ENCODE data around the gene TEKT2.
A peak's percentile ranks its signal among the peaks of the same experiment; 100 is the strongest.

TEKT2 gene

DNA sequence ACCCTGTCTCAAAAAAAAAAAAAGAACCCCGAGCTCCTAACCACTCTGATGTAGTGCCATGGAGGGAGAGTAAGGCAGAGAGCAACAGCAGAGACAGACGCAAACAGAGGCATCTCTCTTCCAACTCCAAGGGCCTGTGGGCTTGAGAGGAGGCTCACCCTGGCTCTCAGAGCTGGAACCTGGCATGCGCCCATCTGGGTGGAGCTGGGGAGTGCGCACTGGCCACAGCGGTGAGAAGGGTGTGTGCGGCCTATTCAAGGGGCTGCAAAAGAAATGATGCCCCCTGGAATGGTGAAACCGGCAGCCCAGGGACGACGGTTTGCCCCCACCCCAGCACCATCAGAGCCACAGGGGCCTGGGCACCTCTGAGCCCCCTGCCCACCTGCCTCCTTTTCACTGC lies 23.5 kb downstream of the TEKT2 start:
- no peak for DNase-seq
- no peaks in the 10 kb centered on the region for H3K9me3 Mint-ChIP-seq
- no peaks in the 10 kb centered on the region for H3K36me3 Mint-ChIP-seq
- CTCF ChIA-PET, result interaction anchor here (1.0 to 9.3 kb wide), 4 partner anchors 12 to 53 kb away, joined by 4 to 127 read pairs (median 6); no protein-coding TSS in a partner anchor
- H3K27ac Mint-ChIP-seq, result no peak overlapping the region
- H3K4me1 Mint-ChIP-seq, result peaks cover 31% of the 10 kb centered on the region
- no peak overlapping the region for H3K4me3 Mint-ChIP-seq
- peaks cover 10% of the 10 kb centered on the region for H3K27me3 Mint-ChIP-seq

DNA sequence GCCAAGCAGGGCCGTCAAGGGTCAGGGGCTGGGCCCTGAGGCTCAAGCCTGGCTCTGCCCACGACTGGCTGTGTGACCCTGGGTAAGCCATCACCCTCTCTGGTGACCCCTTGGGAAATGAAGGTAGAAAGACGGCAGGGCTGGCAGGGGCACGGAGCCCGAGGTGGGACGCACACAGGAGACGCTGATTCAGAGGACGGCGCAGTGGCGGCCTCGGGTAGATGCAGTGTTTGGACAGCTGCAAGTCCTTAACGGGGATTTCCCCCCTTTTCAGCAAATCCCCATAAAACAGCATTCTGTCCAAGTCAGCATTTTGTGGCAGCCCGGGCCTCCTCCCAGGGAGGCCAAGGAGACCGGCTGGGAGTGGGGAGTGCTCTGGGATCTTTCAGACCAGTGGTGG lies 24.4 kb downstream of the TEKT2 start:
- H3K4me3 Mint-ChIP-seq, result no peak overlapping the region
- no peaks in the 10 kb centered on the region for H3K36me3 Mint-ChIP-seq
- no peak for DNase-seq
- peaks cover 10% of the 10 kb centered on the region for H3K27me3 Mint-ChIP-seq
- no peaks in the 10 kb centered on the region for H3K9me3 Mint-ChIP-seq
- CTCF ChIA-PET, result interaction anchor here (1.4 kb wide), 1 partner anchor 25 kb away, joined by 8 read pairs; no protein-coding TSS in a partner anchor
- peaks cover 31% of the 10 kb centered on the region for H3K4me1 Mint-ChIP-seq
- H3K27ac Mint-ChIP-seq, result peak overlapping the region; percentile 79

DNA sequence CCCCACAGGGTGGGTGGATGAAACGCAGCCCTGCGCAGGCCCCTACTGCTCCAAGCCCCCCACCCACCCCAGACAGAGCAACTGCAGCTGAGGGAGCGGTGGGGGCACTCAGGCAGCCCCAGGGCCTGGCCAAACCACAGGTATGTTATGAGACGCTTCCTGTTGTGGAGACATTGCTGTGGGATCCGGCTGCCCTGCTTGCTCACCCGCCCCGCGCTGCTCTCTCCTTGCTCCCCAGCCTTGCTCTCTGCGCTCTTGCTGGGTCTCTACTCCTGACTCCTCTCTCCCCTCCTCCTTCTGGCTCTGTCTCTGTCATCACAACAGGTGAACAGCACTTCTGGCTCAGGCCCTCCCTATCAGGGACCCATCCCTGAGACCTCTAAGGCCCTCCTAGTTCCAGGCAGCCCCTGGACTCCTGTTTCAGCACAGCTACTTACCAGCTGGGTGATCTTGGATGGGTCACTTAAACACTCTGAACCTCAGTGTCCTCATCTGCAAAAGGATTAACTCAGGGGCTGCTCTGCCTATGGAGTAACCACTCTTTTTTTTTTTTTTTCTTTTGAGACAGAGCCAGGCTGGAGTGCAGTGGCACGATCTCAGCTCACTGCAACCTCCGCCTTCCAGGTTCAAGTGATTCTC lies 25.3 kb downstream of the TEKT2 start:
- Mint-ChIP-seq H3K4me1 (peaks cover 31% of the 10 kb centered on the region), H3K36me3 (no peaks in the 10 kb centered on the region), H3K27me3 (peaks cover 10% of the 10 kb centered on the region), H3K9me3 (no peaks in the 10 kb centered on the region), H3K27ac (peak overlapping the region; percentile 36), H3K4me3 (no peak overlapping the region)
- DNase-seq, result peak; percentile 73
- CTCF ChIA-PET, result interaction anchor here (1.2 to 1.3 kb wide), 2 partner anchors 26 to 40 kb away, joined by 4 read pairs; partner anchors contain the start of gene TRAPPC3

DNA sequence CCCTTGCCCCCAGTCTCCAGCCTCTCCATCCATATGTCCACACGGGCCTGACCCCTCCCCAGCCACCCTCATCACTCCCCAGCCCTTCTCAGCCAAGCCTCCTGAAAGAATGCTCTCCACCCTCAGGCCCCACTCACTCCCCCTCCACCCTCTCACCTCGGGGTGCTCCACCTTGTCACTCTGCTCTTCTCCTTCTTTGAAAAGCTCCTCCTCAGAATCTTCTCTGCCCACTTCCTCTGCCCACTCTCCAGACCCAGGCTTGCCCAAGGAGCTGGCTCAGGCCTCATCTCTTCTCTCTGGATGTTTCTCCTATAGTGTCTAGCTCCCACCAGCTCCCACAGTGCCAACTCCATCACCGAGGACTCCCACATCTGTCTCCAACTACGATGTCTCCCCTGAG lies 27.3 kb downstream of the TEKT2 start:
- Mint-ChIP-seq H3K36me3 (no peaks in the 10 kb centered on the region), H3K9me3 (no peaks in the 10 kb centered on the region), H3K27ac (no peak overlapping the region), H3K27me3 (peaks cover 10% of the 10 kb centered on the region), H3K4me1 (peaks cover 31% of the 10 kb centered on the region), H3K4me3 (no peak overlapping the region)
- DNase-seq, result no peak
- CTCF ChIA-PET, result interaction anchor here (0.6 to 0.8 kb wide), 3 partner anchors 23 to 301 kb away, joined by 3 to 4 read pairs (median 4); no protein-coding TSS in a partner anchor

DNA sequence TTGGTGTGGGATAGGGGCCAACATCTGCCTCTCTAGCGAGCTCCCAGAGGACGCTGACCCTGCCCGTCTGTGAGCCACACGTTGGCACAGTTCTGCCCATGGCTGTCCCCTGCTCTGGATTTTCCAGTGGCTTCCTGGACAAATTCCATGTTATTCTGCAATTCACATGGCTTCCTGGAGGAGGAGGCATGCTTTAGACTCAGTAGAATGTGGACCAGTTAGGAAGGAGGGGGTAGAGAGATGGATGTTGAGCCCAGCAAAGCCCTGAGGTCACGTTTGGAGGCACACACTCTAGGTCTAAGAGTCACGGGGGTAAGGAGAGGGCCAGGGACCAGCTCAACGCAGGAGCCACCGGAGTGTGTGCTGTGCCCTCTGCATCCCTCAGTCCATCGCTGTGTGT lies 28.9 kb downstream of the TEKT2 start:
- Mint-ChIP-seq H3K36me3 (no peaks in the 10 kb centered on the region), H3K27ac (no peak overlapping the region), H3K9me3 (no peaks in the 10 kb centered on the region), H3K4me3 (no peak overlapping the region), H3K27me3 (peaks cover 21% of the 10 kb centered on the region), H3K4me1 (peaks cover 31% of the 10 kb centered on the region)
- CTCF ChIA-PET, result interaction anchor here (1.4 kb wide), 1 partner anchor 22 kb away, joined by 5 read pairs; no protein-coding TSS in a partner anchor
- DNase-seq, result no peak

DNA sequence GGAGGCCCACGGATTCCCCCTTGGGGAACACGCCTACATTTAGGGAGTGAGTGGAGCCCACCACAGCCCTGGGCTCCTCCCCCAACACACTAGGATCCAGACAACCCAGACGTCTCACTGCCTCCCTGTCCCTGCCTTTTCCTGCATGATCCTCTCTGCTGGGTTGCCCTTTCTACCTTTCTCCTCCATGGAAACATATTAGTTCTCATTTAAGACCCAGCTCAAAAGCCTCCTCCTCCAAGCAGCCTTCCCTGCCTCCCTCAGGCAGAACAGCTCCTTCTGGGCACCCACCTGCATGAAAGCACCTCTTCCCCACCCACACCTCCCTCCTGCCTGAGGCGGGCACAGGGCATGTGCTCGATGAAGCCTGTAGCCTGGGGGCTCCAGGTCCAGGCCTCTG lies 30.5 kb downstream of the TEKT2 start:
- Mint-ChIP-seq H3K4me1 (peaks cover 19% of the 10 kb centered on the region), H3K27ac (no peak overlapping the region), H3K4me3 (no peak overlapping the region), H3K36me3 (no peaks in the 10 kb centered on the region), H3K27me3 (peaks cover 27% of the 10 kb centered on the region), H3K9me3 (no peaks in the 10 kb centered on the region)
- no peak for DNase-seq
- CTCF ChIA-PET, result interaction anchor here (1.3 kb wide), 1 partner anchor 12 kb away, joined by 3 read pairs; no protein-coding TSS in a partner anchor

DNA sequence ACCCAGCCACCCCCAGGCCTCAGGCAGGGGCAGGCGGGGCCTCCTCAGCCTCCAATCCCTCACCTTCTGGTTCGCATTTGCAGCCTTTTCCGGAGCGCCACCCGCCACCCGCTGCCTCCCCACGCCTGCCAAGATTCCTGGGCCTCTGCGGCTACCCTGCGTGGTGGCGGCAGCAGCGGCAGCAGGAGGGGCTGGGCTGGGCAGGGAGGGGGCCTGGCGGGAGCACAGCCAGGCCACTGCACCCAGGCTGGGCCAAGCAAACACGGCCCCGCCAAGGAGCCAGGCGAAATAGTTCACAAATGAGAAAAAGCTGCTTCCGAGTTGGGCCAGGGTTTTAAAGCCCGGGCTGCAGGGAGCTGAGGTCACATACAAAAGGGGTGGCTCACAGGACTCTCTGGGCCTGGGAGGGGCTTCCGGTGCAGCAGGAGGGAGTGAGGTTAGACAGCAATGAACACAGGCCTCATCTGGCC lies 31.3 kb downstream of the TEKT2 start:
- CTCF ChIA-PET, result interaction anchor here (1.0 to 1.3 kb wide), 2 partner anchors 12 to 15 kb away, joined by 3 to 4 read pairs; no protein-coding TSS in a partner anchor
- no peak for DNase-seq
- H3K27ac Mint-ChIP-seq, result no peak overlapping the region

DNA sequence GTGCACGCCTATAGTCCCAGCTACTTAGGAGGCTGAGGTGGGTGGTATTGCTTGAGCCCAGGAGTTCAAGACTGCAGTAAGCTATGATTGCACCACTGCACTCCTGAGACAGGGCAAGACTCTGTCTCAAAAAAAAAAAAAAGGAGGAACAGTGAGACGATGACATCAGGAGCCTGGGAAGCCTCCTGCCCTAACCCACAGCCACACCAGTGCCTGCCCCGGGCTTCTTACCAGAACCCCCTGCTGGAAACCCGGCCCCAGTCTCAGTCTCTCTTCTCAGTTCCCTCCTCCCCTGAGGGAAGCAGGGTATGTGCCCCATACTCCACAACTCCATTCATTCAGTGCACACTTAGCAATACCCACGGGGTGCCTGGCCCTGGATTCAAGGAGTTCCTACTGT lies 32.0 kb downstream of the TEKT2 start:
- CTCF ChIA-PET, result interaction anchor here (0.7 to 1.0 kb wide), 2 partner anchors 16 to 67 kb away, joined by 3 to 4 read pairs; no protein-coding TSS in a partner anchor
- peaks cover 31% of the 10 kb centered on the region for H3K27me3 Mint-ChIP-seq
- DNase-seq, result no peak
- H3K36me3 Mint-ChIP-seq, result no peaks in the 10 kb centered on the region
- no peak overlapping the region for H3K27ac Mint-ChIP-seq
- no peaks in the 10 kb centered on the region for H3K9me3 Mint-ChIP-seq
- H3K4me1 Mint-ChIP-seq, result peaks cover 8% of the 10 kb centered on the region
- H3K4me3 Mint-ChIP-seq, result no peak overlapping the region

More for the DNA sequence above, 31.3 kb downstream of the TEKT2 start:
- Mint-ChIP-seq H3K36me3 (no peaks in the 10 kb centered on the region), H3K4me3 (no peak overlapping the region), H3K9me3 (no peaks in the 10 kb centered on the region), H3K27me3 (peaks cover 33% of the 10 kb centered on the region), H3K4me1 (peaks cover 12% of the 10 kb centered on the region)

DNA sequence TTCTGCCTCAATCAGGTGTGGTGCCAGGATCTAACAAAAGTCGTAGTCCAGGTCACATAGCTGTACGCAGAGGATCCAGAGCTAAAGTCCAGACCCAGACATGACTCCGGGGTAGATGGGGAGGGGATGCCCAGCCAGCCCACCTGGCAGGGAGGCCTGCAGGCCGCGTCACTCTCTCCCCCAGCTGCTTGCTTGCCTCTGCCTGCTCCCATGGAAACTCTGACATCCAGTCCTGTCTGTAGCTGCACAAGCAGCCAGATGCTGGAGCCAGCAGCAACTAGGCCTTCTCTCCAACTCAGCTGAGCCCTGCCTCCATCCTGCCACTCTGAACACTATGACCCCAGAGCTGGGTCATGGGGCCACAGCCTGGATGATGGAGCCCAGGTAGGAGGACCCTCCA lies 33.0 kb downstream of the TEKT2 start:
- Mint-ChIP-seq H3K4me1 (no peaks in the 10 kb centered on the region), H3K27ac (no peak overlapping the region), H3K4me3 (no peak overlapping the region), H3K9me3 (no peaks in the 10 kb centered on the region), H3K36me3 (no peaks in the 10 kb centered on the region), H3K27me3 (peaks cover 33% of the 10 kb centered on the region)
- DNase-seq, result no peak
- CTCF ChIA-PET, result interaction anchor here (0.8 to 2.8 kb wide), 4 partner anchors 12 to 71 kb away, joined by 3 to 12 read pairs (median 3); no protein-coding TSS in a partner anchor

DNA sequence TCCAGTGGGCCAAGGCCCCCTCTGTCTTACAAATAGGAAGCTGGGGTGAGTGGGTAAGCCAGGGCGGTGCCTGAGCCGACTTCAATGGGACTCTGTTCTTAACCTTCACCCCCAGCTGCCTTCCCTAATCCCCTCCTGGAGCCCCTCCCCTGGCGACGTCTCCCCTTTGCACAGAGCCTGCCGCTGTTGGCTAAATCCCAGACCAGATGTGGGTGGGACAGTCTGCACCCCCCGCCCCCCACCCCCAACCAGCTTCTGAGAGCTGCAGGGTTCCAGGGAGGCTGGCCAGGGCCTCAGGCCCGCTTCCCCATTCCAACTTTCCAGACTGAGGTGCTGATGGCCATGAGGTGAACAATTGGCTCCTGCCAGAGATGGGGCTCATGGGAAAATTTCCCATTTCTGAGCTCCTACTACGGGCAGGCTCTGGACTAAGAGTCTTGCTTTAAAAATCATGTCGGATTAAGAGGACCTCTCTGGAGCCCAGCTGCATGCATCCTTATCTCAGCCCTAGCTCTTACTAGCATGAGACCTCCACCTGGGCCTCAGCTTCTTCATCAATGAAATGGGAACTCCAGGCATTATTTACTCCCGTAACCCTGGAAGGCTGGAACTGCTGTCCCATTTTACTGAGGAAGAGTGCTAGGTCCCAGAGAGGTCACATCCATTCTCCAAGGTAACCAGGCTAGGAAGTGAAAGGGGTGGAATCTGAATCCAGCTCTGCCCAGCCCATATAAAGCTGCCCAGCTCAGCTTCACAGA lies 34.7 kb downstream of the TEKT2 start:
- H3K27me3 Mint-ChIP-seq, result peaks cover 50% of the 10 kb centered on the region
- H3K27ac Mint-ChIP-seq, result no peak overlapping the region
- CTCF ChIA-PET, result interaction anchor here (0.9 to 2.8 kb wide), 3 partner anchors 14 to 17 kb away, joined by 3 to 12 read pairs (median 7); no protein-coding TSS in a partner anchor
- H3K36me3 Mint-ChIP-seq, result no peaks in the 10 kb centered on the region
- no peak overlapping the region for H3K4me3 Mint-ChIP-seq
- DNase-seq, result no peak
- H3K4me1 Mint-ChIP-seq, result peaks cover 8% of the 10 kb centered on the region
- H3K9me3 Mint-ChIP-seq, result no peaks in the 10 kb centered on the region

DNA sequence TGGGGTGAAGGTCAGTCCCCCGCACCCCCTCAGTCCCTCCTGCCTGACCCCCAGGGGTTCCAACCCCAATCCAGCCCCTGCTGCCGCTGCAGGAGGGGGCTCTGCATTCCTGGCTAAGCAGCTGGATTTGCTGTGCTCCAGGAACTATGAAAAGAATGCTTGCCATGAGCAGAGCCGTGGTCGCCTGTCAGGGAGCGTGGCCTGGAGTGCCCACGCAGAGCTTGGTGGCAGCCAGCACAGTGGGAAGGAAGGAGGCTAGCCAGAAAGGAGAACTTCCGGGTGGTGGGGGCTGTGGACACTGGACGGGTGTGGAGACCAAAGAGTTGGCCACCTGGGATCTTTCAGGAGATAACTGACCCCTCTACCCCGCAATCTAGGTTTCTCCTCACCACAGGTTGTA lies 35.6 kb downstream of the TEKT2 start:
- H3K9me3 Mint-ChIP-seq, result no peaks in the 10 kb centered on the region
- peaks cover 58% of the 10 kb centered on the region for H3K27me3 Mint-ChIP-seq
- no peaks in the 10 kb centered on the region for H3K36me3 Mint-ChIP-seq
- H3K4me3 Mint-ChIP-seq, result no peak overlapping the region
- CTCF ChIA-PET, result interaction anchor here (1.6 kb wide), 1 partner anchor 15 kb away, joined by 4 read pairs; no protein-coding TSS in a partner anchor
- no peak overlapping the region for H3K27ac Mint-ChIP-seq
- peaks cover 9% of the 10 kb centered on the region for H3K4me1 Mint-ChIP-seq
- DNase-seq, result no peak

DNA sequence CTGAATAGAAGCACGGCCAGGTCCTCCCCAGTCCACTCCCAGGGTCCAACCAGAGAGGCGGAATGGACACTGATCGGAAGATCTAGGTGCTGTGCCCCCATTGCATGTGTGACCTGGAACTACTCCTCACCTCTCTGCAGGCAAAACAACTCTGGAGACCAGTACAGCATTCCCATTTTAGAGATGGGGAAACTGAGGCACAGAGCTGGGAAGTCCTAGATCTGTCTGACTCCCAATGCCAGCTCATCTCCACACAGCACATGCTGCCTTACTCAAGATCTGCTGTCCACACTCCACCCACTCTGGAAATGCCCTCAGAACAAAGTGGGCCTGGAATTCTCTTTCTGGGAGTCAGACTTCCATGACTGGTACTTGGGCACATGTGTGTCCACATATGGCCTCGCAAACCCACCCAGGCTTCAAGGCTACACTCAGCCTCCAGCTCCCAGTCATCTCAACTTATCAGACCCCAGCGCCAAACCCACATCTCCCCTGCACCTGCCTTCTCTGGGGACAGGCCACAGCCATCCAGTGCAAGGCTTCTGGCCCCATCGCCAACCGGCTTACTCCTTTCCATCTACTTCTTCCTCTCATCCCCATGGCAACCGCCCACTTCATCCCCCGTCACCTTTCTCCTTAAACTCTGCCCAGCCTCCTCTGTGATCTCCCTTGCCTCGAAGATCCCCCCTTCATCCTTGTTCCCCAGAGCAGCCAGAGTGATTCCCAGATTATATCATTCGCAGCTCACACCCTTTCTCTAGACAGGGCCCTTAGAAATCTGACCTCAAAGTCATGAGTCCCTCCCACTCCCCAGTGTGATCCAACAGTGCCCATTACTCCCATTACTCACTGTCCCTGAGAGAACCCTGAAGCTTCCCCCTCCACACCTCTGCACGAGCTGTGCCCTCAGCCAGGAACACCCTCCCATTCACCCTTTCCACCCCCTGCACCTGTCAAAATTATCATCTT lies 38.5 kb downstream of the TEKT2 start:
- no peaks in the 10 kb centered on the region for H3K9me3 Mint-ChIP-seq
- H3K27me3 Mint-ChIP-seq, result peaks cover 72% of the 10 kb centered on the region
- DNase-seq, result no peak
- CTCF ChIA-PET, result interaction anchor here (1.0 to 1.6 kb wide), 3 partner anchors 12 to 25 kb away, joined by 3 to 8 read pairs (median 4); no protein-coding TSS in a partner anchor
- no peak overlapping the region for H3K4me3 Mint-ChIP-seq
- H3K27ac Mint-ChIP-seq, result no peak overlapping the region
- no peaks in the 10 kb centered on the region for H3K36me3 Mint-ChIP-seq
- H3K4me1 Mint-ChIP-seq, result peaks cover 11% of the 10 kb centered on the region

DNA sequence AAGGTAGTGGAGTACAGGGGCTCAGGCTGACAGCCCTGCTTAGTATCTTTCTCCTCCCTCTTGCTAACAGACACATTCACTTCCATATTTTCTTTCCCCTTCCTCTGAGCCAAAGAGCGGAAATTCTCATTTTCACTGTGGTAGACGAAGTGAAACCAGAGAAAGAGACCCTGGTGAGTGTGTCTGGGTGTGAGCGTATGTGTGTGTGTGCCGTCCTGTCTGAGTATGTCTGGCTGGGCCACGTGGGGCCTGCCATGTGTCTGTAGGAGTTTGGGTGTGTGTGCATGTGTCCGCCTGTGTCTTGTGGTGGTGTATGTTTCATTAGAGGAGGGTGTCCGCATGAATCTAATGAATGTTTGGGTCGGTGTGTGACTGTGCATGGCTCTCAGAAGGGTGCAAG lies 39.5 kb downstream of the TEKT2 start:
- Mint-ChIP-seq H3K4me3 (no peak overlapping the region), H3K27ac (no peak overlapping the region), H3K9me3 (no peaks in the 10 kb centered on the region), H3K36me3 (no peaks in the 10 kb centered on the region), H3K4me1 (peaks cover 11% of the 10 kb centered on the region), H3K27me3 (peaks cover 78% of the 10 kb centered on the region)
- CTCF ChIA-PET, result interaction anchor here (1.0 to 1.6 kb wide), 2 partner anchors 11 to 20 kb away, joined by 3 to 8 read pairs; no protein-coding TSS in a partner anchor
- peak; percentile 36 for DNase-seq
